ENCODE data around the gene IL7R. TPM values are rescaled to one million over a fixed set of nuclear protein-coding genes. Genes with fewer than 3 reads are reported as not detected.

The IL7R gene
- total RNA-seq, 1 experiment from 2014 or later: 0.98 TPM

- H3K4me1 ChIP-seq (ENCODE audit: control insufficient read depth in 1 of 2, insufficient read depth in 2 of 2, low read length in 2 of 2): no peaks in the 10 kb centered on the region
- no peaks in the 10 kb centered on the region; the same call in 1 of the 2 replicates for H3K27me3 ChIP-seq (ENCODE audit: insufficient read depth, low read length)
- DNase-seq (ENCODE audit: low read depth, low spot score) (no peak), ATAC-seq (no peak)
- no peaks in the 10 kb centered on the region for H4K20me1 ChIP-seq (ENCODE audit: insufficient read depth)
- H3K9me2 ChIP-seq (ENCODE audit: insufficient read depth): no peaks in the 10 kb centered on the region
- TF ChIP-seq EZH2 (IDR thresholded peaks at IDR 0.05) (no peak), POLR2A (IDR thresholded peaks at IDR 0.05; ENCODE audit: borderline replicate concordance, extremely low read depth, insufficient read depth, insufficient read length) (no peak), ATF3 (IDR thresholded peaks at IDR 0.05) (no peak), CEBPB (IDR thresholded peaks at IDR 0.05; ENCODE audit: low read depth) (no peak), EGR1 (IDR thresholded peaks at IDR 0.05; ENCODE audit: low read depth) (no peak), YY1 (IDR thresholded peaks at IDR 0.05; ENCODE audit: extremely low read depth, insufficient replicate concordance, low read depth, low read length) (no peak), EZH2phosphoT487 (IDR thresholded peaks at IDR 0.05; ENCODE audit: borderline replicate concordance) (no peak), SRF (IDR thresholded peaks at IDR 0.05; ENCODE audit: low read depth) (no peak), ZNF274 (IDR thresholded peaks at IDR 0.05; ENCODE audit: low read depth, low read length) (no peak), POLR2AphosphoS5 (IDR thresholded peaks at IDR 0.05; ENCODE audit: low read depth, low read length) (no peak), SIN3A (IDR thresholded peaks at IDR 0.05; ENCODE audit: low read depth) (no peak)
- no peaks in the 10 kb centered on the region for H3K36me3 ChIP-seq (ENCODE audit: control insufficient read depth in 1 of 2, insufficient read depth in 2 of 2, low read length in 2 of 2)
- no TSS peak for BruUV-seq (replicated peaks)
- no peaks in the 10 kb centered on the region for H3K79me2 ChIP-seq (ENCODE audit: insufficient read depth, low read length)
- no peaks in the 10 kb centered on the region for H3K9me3 ChIP-seq (ENCODE audit: control insufficient read depth in 1 of 2, insufficient read depth in 1 of 2, low read depth in 1 of 2, low read length in 2 of 2)
- intact Hi-C loops (cut with micrococcal nuclease): no loop called here
- RAD21 ChIA-PET (ENCODE audit: low non-redundant PET in 1 of 2, low total read pairs in 2 of 2, uncharacterized antibody in 2 of 2, unreplicated experiment in 2 of 2): no interaction called here
- no peak overlapping the region for H3K4me3 ChIP-seq (replicated peaks in 1 of 2; ENCODE audit: low read depth in 1 of 2, low read length in 2 of 2)
- CTCF ChIA-PET: no interaction called here
- H3K9ac ChIP-seq (ENCODE audit: low read length): no peak overlapping the region
- no peak overlapping the region for H3K4me2 ChIP-seq (ENCODE audit: low read length)
- H3K27ac ChIP-seq (ENCODE audit: low read depth, low read length): no peak overlapping the region
- H2AFZ ChIP-seq (ENCODE audit: low read depth, low read length, poor library complexity, severe bottlenecking): no peak overlapping the region
- POLR2A ChIA-PET: no interaction called here
Measured at GRCh38 chr5:35813521-35813920, 43.2 kb upstream of the IL7R start.

Measured in HCT116 (cell line).